IMR-90 (cell line): ENCODE results near the gene ADAMTS14. TPM values are rescaled to one million over a fixed set of nuclear protein-coding genes. Genes with fewer than 3 reads are reported as not detected.

Experiments used
- ATAC-seq: fragments of 200-7000 bp; cut with Tn5 transposase; 2 replicates; pipeline ENCODE4 v1.9.1; 2020; ENCODE audit warnings: low read depth, mild to moderate bottlenecking, moderate library complexity
- BruUV-seq: library from RNA; stranded (reverse); fragments of 400-500 nt; replicated peaks from 2 replicates; lab custom pipeline; 2021; lab: Mats Ljungman, UMichigan
- CTCF ChIA-PET: fragments of 300-600 bp; formaldehyde crosslinking; extraction: SDS; loops from one replicate; lab custom pipeline; 2021; ENCODE audit warnings: antibody characterized with exemption; lab: Yijun Ruan, JAX
- POLR2A ChIA-PET: fragments of 300-600 bp; sonication (Branson Sonifier 250); formaldehyde crosslinking; loops from one replicate; lab custom pipeline; 2022; ENCODE audit warnings: antibody characterized with exemption; ENCODE audit not compliant: unreplicated experiment; lab: Charles Lee
- DNase-seq: peaks from one replicate; pipeline ENCODE4 v3.0.0; 2013
- H2AFZ ChIP-seq: replicated peaks from 2 replicates; pipeline ENCODE3; 2013; ENCODE audit warnings: low read length, mild to moderate bottlenecking; ENCODE audit not compliant: poor library complexity
- H2AK5ac ChIP-seq: 2 replicates; pipeline ENCODE4 v1.6.1; 2013; ENCODE audit warnings: low read depth, low read length, inconsistent platforms
- H2AK9ac ChIP-seq: replicated peaks from 2 replicates; pipeline ENCODE3; 2013; ENCODE audit warnings: mild to moderate bottlenecking, low read depth, low read length, moderate library complexity; ENCODE audit not compliant: poor library complexity
- H2BK120ac ChIP-seq: 2 replicates; pipeline ENCODE4 v1.6.1; 2013; ENCODE audit warnings: low read depth, low read length, inconsistent platforms
- H2BK15ac ChIP-seq: 3 replicates; pipeline ENCODE4 v1.6.1; 2013; ENCODE audit warnings: low read depth, low read length, inconsistent platforms
- H2BK20ac ChIP-seq: 2 replicates; pipeline ENCODE4 v1.6.1; 2013; ENCODE audit warnings: low read depth, mild to moderate bottlenecking, inconsistent platforms, low read length, moderate library complexity
- H2BK5ac ChIP-seq: 2 replicates; pipeline ENCODE4 v1.6.1; 2013; ENCODE audit warnings: mild to moderate bottlenecking, low read depth, low read length, inconsistent platforms; ENCODE audit not compliant: poor library complexity, severe bottlenecking
- H3K14ac ChIP-seq: replicated peaks from 2 replicates; pipeline ENCODE4 v1.6.1; 2013; ENCODE audit warnings: low read depth, low read length, inconsistent platforms
- H3K18ac ChIP-seq: 2 replicates; pipeline ENCODE4 v1.6.1; 2013; ENCODE audit warnings: low read depth, low read length, control low read depth
- H3K23ac ChIP-seq: 2 replicates; pipeline ENCODE4 v1.6.1; 2013; ENCODE audit warnings: low read depth, low read length, inconsistent platforms
- H3K27ac ChIP-seq: 2 replicates; pipeline ENCODE4 v1.5.1; 2013; ENCODE audit warnings: mild to moderate bottlenecking, control low read depth, low read length; ENCODE audit not compliant: insufficient read depth
- H3K27me3 ChIP-seq: 2 replicates; pipeline ENCODE4 v1.6.1; 2013; ENCODE audit warnings: low read length; ENCODE audit not compliant: control insufficient read depth, insufficient read depth
- H3K36me3 ChIP-seq: 2 replicates; pipeline ENCODE4 v1.6.1; 2013; ENCODE audit warnings: low read length, mixed read lengths; ENCODE audit not compliant: control insufficient read depth, insufficient read depth
- H3K4ac ChIP-seq: 2 replicates; pipeline ENCODE4 v1.6.1; 2013; ENCODE audit warnings: low read depth, low read length, inconsistent platforms
- H3K4me1 ChIP-seq: 2 replicates; pipeline ENCODE4 v1.6.1; 2013; ENCODE audit warnings: low read length, mixed read lengths; ENCODE audit not compliant: control insufficient read depth, insufficient read depth
- H3K4me2 ChIP-seq: 2 replicates; pipeline ENCODE4 v1.6.1; 2013; ENCODE audit warnings: low read depth, mild to moderate bottlenecking, control low read depth, low read length, moderate library complexity
- H3K4me3 ChIP-seq: 2 replicates; pipeline ENCODE4 v1.5.1; 2013; ENCODE audit warnings: low read depth, mild to moderate bottlenecking, control low read depth, low read length, moderate library complexity; ENCODE audit not compliant: insufficient read depth
- H3K56ac ChIP-seq: 2 replicates; pipeline ENCODE4 v1.6.1; 2013; ENCODE audit warnings: low read length, inconsistent platforms; ENCODE audit not compliant: insufficient read depth; ENCODE audit errors: extremely low read depth
- H3K79me1 ChIP-seq, 2 experiments: 2 replicates each; pipeline ENCODE4 v1.6.1; 2013; ENCODE audit warnings: low read length in 2 of 2, inconsistent platforms in 1 of 2, low read depth in 1 of 2
- H3K9ac ChIP-seq: 2 replicates; pipeline ENCODE4 v1.6.1; 2013; ENCODE audit warnings: low read depth, low read length, control low read depth
- H3K9me1 ChIP-seq: 2 replicates; pipeline ENCODE4 v1.6.1; 2013; ENCODE audit warnings: low read length, inconsistent platforms; ENCODE audit not compliant: insufficient read depth
- H3K9me3 ChIP-seq: 2 replicates; pipeline ENCODE4 v1.6.1; 2013; ENCODE audit warnings: low read length; ENCODE audit not compliant: control insufficient read depth, insufficient read depth
- H4K20me1 ChIP-seq: 2 replicates; pipeline ENCODE4 v1.6.1; 2013; ENCODE audit warnings: low read length, inconsistent platforms; ENCODE audit not compliant: insufficient read depth
- H4K5ac ChIP-seq: 2 replicates; pipeline ENCODE4 v1.6.1; 2013; ENCODE audit warnings: mild to moderate bottlenecking, low read depth, low read length, control low read depth
- H4K8ac ChIP-seq, 2 experiments: 2 replicates each; pipeline ENCODE4 v1.6.1; 2013; ENCODE audit warnings: low read depth in 2 of 2, low read length in 2 of 2, control low read depth in 1 of 2, inconsistent platforms in 1 of 2
- H4K91ac ChIP-seq: 2 replicates; pipeline ENCODE4 v1.6.1; 2013; ENCODE audit warnings: low read depth, low read length, inconsistent platforms; ENCODE audit not compliant: insufficient read depth
- BHLHE40 ChIP-seq: fragments of 150-350 bp; IDR thresholded peaks from 2 replicates; pipeline ENCODE4 v1.6.1; 2016; ENCODE audit warnings: mild to moderate bottlenecking, low read depth, low read length
- WGBS, 2 experiments: methylation state at CpG; one replicate each; pipeline versions ENCODE4 v1.1.5 to v1.1.7; 2013; ENCODE audit warnings: missing lambda C conversion rate in 2 of 2; ENCODE audit not compliant: insufficient read length in 1 of 2; ENCODE audit errors: extremely low coverage in 2 of 2; 5-methylcytosine and 5-hydroxymethylcytosine counted together
- dilution Hi-C: fragments of 300-500 bp; cut with HindIII; formaldehyde crosslinking; loops from one replicate; pipeline ENCODE4 v1.14.3; 2018; ENCODE audit warnings: low sequenced_read_pairs; ENCODE audit not compliant: unreplicated experiment
- in situ Hi-C: fragments of 300-500 bp; cut with MboI; formaldehyde crosslinking; loops from 3 replicates; pipeline ENCODE4 v1.14.3; 2019; ENCODE audit warnings: low sequenced_read_pairs, inconsistent platforms, mixed read lengths
- intact Hi-C: fragments of 100-400 bp; cut with micrococcal nuclease; formaldehyde crosslinking; loops from 2 replicates; pipeline ENCODE4 v1.10.0; 2022
- polyA plus RNA-seq, 3 experiments: library from polyadenylated mRNA; depleted of rRNA; stranded (reverse); fragments of >200 nt; gene quantifications; 2 replicates each; pipeline ENCODE4 v1.2.3, GENCODE V29; 2012; ENCODE audit warnings: low replicate concordance in 1 of 3
- total RNA-seq: library from RNA; depleted of rRNA; stranded (reverse); fragments of >200 nt; gene quantifications from 2 replicates; pipeline ENCODE4 v1.2.3, GENCODE V29; 2012

The ADAMTS14 gene
- total and polyA plus RNA-seq, 2 of the 4 experiments (the other 2 are of a cell fraction): under 0.01 to 0.31 TPM

- no peak overlapping the region for H2BK20ac ChIP-seq
- no peaks in the 10 kb centered on the region for H3K36me3 ChIP-seq
- no peak overlapping the region for H3K4me2 ChIP-seq
- no peak overlapping the region for H4K91ac ChIP-seq
- no peak for ATAC-seq
- no peak overlapping the region for H4K8ac ChIP-seq
- H2AK5ac ChIP-seq: no peak overlapping the region
- peaks cover 5% of the 10 kb centered on the region; the same call in 1 of the 2 replicates for H3K4me1 ChIP-seq
- 85% methylated on average over 3 of the region's 6 CpGs; no CpG with 5 or more reads in 1 of the 2 experiments for WGBS, 2 experiments
- H3K79me1 ChIP-seq: no peaks in the 10 kb centered on the region
- POLR2A ChIA-PET: no interaction called here
- no peak overlapping the region for H3K4ac ChIP-seq
- H2AK9ac ChIP-seq: no peak overlapping the region
- H3K4me3 ChIP-seq: no peak overlapping the region
- no peak overlapping the region for H3K14ac ChIP-seq
- H2BK5ac ChIP-seq: no peak overlapping the region
- H4K5ac ChIP-seq: no peak overlapping the region
- H3K9ac ChIP-seq: no peak overlapping the region
- H3K56ac ChIP-seq: no peak overlapping the region
- no peak for TF ChIP-seq BHLHE40
- no peaks in the 10 kb centered on the region for H4K20me1 ChIP-seq
- H3K9me3 ChIP-seq: no peaks in the 10 kb centered on the region
- in situ Hi-C loops (no loop called here), dilution Hi-C loops (no loop called here), intact Hi-C loops (no loop called here)
- H3K27ac ChIP-seq: no peak overlapping the region
- no peak overlapping the region for H2BK15ac ChIP-seq
- CTCF ChIA-PET: no interaction called here
- peaks cover 8% of the 10 kb centered on the region for H3K27me3 ChIP-seq
- no peak for DNase-seq
- no peak overlapping the region for H2BK120ac ChIP-seq
- no peak overlapping the region for H3K18ac ChIP-seq
- BruUV-seq: no TSS peak
- H2AFZ ChIP-seq: no peak overlapping the region
- peaks cover 3% of the 10 kb centered on the region; the same call in 1 of the 2 replicates for H3K9me1 ChIP-seq
- no peak overlapping the region for H3K23ac ChIP-seq
Measured at GRCh38 chr10:70737250-70737649, 64.9 kb downstream of the ADAMTS14 start.
